Measurements from ENCODE around the gene SETDB1.

The SETDB1 gene

GRCh38 chr1:150963321-150964163 lies 37.4 kb downstream of the SETDB1 start:
- no peak for TF ChIP-seq EZH2phosphoT487 (IDR thresholded peaks at IDR 0.05; ENCODE audit: borderline replicate concordance)
- Histone ChIP-seq H3K9ac (ENCODE audit: low read depth, low read length, poor library complexity, severe bottlenecking) (no peak overlapping the region), H3K79me2 (ENCODE audit: insufficient read depth, low read length) (peaks cover 11% of the 10 kb centered on the region), H3K4me2 (ENCODE audit: low read depth, low read length, poor library complexity, severe bottlenecking) (no peak overlapping the region), H3K4me3 (ENCODE audit: low read length, poor library complexity, severe bottlenecking) (no peak overlapping the region), H3K9me2 (replicated peaks; ENCODE audit: low read depth, low read length) (no peaks in the 10 kb centered on the region), H3K36me3 (ENCODE audit: insufficient read depth, low read length) (peaks cover 90% of the 10 kb centered on the region), H3K4me1 (ENCODE audit: insufficient read depth, low read length, poor library complexity, severe bottlenecking) (no peaks in the 10 kb centered on the region), H4K20me1 (ENCODE audit: insufficient read depth, low read length, poor library complexity, severe bottlenecking) (peaks cover 19% of the 10 kb centered on the region), H3F3A (ENCODE audit: low read depth) (no peaks in the 10 kb centered on the region; the same call in 1 of the 2 replicates), H3K27me3 (ENCODE audit: insufficient read depth, low read length, poor library complexity, severe bottlenecking) (no peaks in the 10 kb centered on the region), H2AFZ (ENCODE audit: low read length) (no peak overlapping the region), H3K9me3 (ENCODE audit: insufficient read depth, low read depth, low read length) (no peaks in the 10 kb centered on the region)

- no peak overlapping the region for H2AFZ ChIP-seq (ENCODE audit: low read length)
- TF ChIP-seq CTCF (conservative IDR thresholded peaks at IDR 0.05; ENCODE audit: low read length) (no peak), EZH2phosphoT487 (IDR thresholded peaks at IDR 0.05; ENCODE audit: borderline replicate concordance) (no peak)
- peaks cover 17% of the 10 kb centered on the region for H3K79me2 ChIP-seq (ENCODE audit: insufficient read depth, low read length)
- H3K9ac ChIP-seq (ENCODE audit: low read depth, low read length, poor library complexity, severe bottlenecking) = no peak overlapping the region
- no peak overlapping the region for H3K4me2 ChIP-seq (ENCODE audit: low read depth, low read length, poor library complexity, severe bottlenecking)
- no peaks in the 10 kb centered on the region for H3K4me1 ChIP-seq (ENCODE audit: insufficient read depth, low read length, poor library complexity, severe bottlenecking)
- peaks cover 25% of the 10 kb centered on the region for H4K20me1 ChIP-seq (ENCODE audit: insufficient read depth, low read length, poor library complexity, severe bottlenecking)
- no peaks in the 10 kb centered on the region for H3K27me3 ChIP-seq (ENCODE audit: insufficient read depth, low read length, poor library complexity, severe bottlenecking)
- H3K4me3 ChIP-seq (ENCODE audit: low read length, poor library complexity, severe bottlenecking) = no peak overlapping the region
- no peaks in the 10 kb centered on the region; the same call in 1 of the 2 replicates for H3F3A ChIP-seq (ENCODE audit: low read depth)
- H3K36me3 ChIP-seq (ENCODE audit: insufficient read depth, low read length) = peaks cover 90% of the 10 kb centered on the region
- no peaks in the 10 kb centered on the region for H3K9me3 ChIP-seq (ENCODE audit: insufficient read depth, low read depth, low read length)
- H3K9me2 ChIP-seq (replicated peaks; ENCODE audit: low read depth, low read length) = no peaks in the 10 kb centered on the region
Observed at GRCh38 chr1:150964164-150964489, 38.0 kb downstream of the SETDB1 start.

DNA sequence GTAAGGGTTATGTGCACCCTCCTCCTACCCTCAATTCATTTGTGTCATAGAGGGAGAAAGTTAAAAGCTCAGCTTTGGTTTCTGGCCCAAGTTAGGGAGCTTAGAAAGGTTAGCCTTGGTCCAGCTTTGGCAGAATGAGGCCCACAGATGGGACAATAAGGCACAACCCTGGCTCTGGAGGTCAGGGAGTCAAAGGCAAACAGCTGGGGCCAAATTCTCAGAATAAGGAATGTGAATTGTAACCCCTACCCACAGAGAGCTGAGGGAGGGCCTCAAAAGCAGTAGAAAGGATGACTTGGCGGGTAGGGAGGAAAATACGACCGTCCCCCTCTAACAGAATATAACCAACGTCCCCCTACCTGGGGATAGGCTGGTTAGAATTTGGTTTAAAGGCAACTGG lies 39.4 kb downstream of the SETDB1 start:
- peaks cover 76% of the 10 kb centered on the region for H3K36me3 ChIP-seq (ENCODE audit: insufficient read depth, low read length)
- no peak overlapping the region for H3K4me3 ChIP-seq (ENCODE audit: low read length, poor library complexity, severe bottlenecking)
- H3K27me3 ChIP-seq (ENCODE audit: insufficient read depth, low read length, poor library complexity, severe bottlenecking) = no peaks in the 10 kb centered on the region
- H2AFZ ChIP-seq (ENCODE audit: low read length) = no peak overlapping the region
- peaks cover 6% of the 10 kb centered on the region for H3K4me1 ChIP-seq (ENCODE audit: insufficient read depth, low read length, poor library complexity, severe bottlenecking)
- no peaks in the 10 kb centered on the region; the same call in 1 of the 2 replicates for H3F3A ChIP-seq (ENCODE audit: low read depth)
- peaks cover 38% of the 10 kb centered on the region for H4K20me1 ChIP-seq (ENCODE audit: insufficient read depth, low read length, poor library complexity, severe bottlenecking)
- H3K79me2 ChIP-seq (ENCODE audit: insufficient read depth, low read length) = peaks cover 32% of the 10 kb centered on the region
- H3K9me3 ChIP-seq (ENCODE audit: insufficient read depth, low read depth, low read length) = no peaks in the 10 kb centered on the region
- H3K9ac ChIP-seq (ENCODE audit: low read depth, low read length, poor library complexity, severe bottlenecking) = no peak overlapping the region
- TF ChIP-seq EZH2phosphoT487 (IDR thresholded peaks at IDR 0.05; ENCODE audit: borderline replicate concordance) (no peak), CTCF (conservative IDR thresholded peaks at IDR 0.05; ENCODE audit: low read length) (no peak)
- no peak overlapping the region for H3K4me2 ChIP-seq (ENCODE audit: low read depth, low read length, poor library complexity, severe bottlenecking)
- no peaks in the 10 kb centered on the region for H3K9me2 ChIP-seq (replicated peaks; ENCODE audit: low read depth, low read length)

Measured in Loucy (cell line).